HG02610 (cell line): ENCODE data around the gene PDE4D.
"Not testable (repeated sequence)": the region's sequence is repeated elsewhere in the genome, so short reads cannot be mapped to it uniquely, and the experiment has no call there.

ENCODE experiments used
- ATAC-seq: cut with Tn5 transposase; IDR thresholded peaks from one replicate; pipeline ENCODE4 v1.9.1; 2021; ENCODE audit warnings: mild to moderate bottlenecking, moderate library complexity; ENCODE audit not compliant: unreplicated experiment

Gene PDE4D

GRCh38 chr5:58968350-58968749, 925.2 kb downstream of the PDE4D start:
- ATAC-seq: no peak

GRCh38 chr5:58967597-58968281, 925.8 kb downstream of the PDE4D start:
- no peak for ATAC-seq

GRCh38 chr5:58965677-58966414, 927.7 kb downstream of the PDE4D start:
- no peak for ATAC-seq

GRCh38 chr5:58963821-58964220, 929.7 kb downstream of the PDE4D start:
- no peak for ATAC-seq

GRCh38 chr5:58963361-58963760, 930.2 kb downstream of the PDE4D start:
- no peak for ATAC-seq

- peak; percentile 65 for ATAC-seq
Observed at GRCh38 chr5:58961631-58962280, 931.8 kb downstream of the PDE4D start.

GRCh38 chr5:58958701-58959100, 934.8 kb downstream of the PDE4D start:
- no peak for ATAC-seq

GRCh38 chr5:58953218-58953617, 940.3 kb downstream of the PDE4D start:
- not testable (repeated sequence) for ATAC-seq

GRCh38 chr5:58950224-58950623, 943.3 kb downstream of the PDE4D start:
- ATAC-seq: no peak

GRCh38 chr5:58946230-58946629, 947.3 kb downstream of the PDE4D start:
- ATAC-seq: no peak

- no peak for ATAC-seq
Observed at GRCh38 chr5:58944221-58944620, 949.3 kb downstream of the PDE4D start.

GRCh38 chr5:58940446-58940845, 953.1 kb downstream of the PDE4D start:
- ATAC-seq: no peak

- no peak for ATAC-seq
Observed at GRCh38 chr5:58939664-58940063, 953.9 kb downstream of the PDE4D start.

- ATAC-seq: no peak
Observed at GRCh38 chr5:58938563-58939424, 954.7 kb downstream of the PDE4D start.

GRCh38 chr5:58937031-58937681, 956.4 kb downstream of the PDE4D start:
- no peak for ATAC-seq

- no peak for ATAC-seq
Observed at GRCh38 chr5:58934629-58935097, 958.9 kb downstream of the PDE4D start.

GRCh38 chr5:58933891-58934628, 959.5 kb downstream of the PDE4D start:
- ATAC-seq: no peak

GRCh38 chr5:58932057-58932612, 961.4 kb downstream of the PDE4D start:
- no peak for ATAC-seq

GRCh38 chr5:58930520-58930919, 963.0 kb downstream of the PDE4D start:
- ATAC-seq: no peak
